Common myeloid progenitor, CD34-positive (primary cell): ENCODE data around the gene RBM15.
A peak's percentile ranks its signal among the peaks of the same experiment; 100 is the strongest.

Experiments used
- CTCF ChIA-PET: fragments of 350-600 bp; sonication (Branson Sonifier 250); formaldehyde crosslinking; loops from one replicate; lab custom pipeline; 2021; ENCODE audit warnings: antibody characterized with exemption; lab: Charles Lee
- POLR2A ChIA-PET: fragments of 350-600 bp; sonication (Branson Sonifier 250); formaldehyde crosslinking; loops from one replicate; lab custom pipeline; 2021; ENCODE audit warnings: antibody characterized with exemption; lab: Charles Lee
- DNase-seq, 3 donors: peaks; one replicate each; pipeline versions ENCODE4 v3.0.0 to v3.0.0-alpha.2; 2013
- H3K27ac ChIP-seq, 2 experiments: 1 replicate in 1 of 2; 2 replicates in 1 of 2; pipeline ENCODE4 v1.7.0; 2013; ENCODE audit warnings: inconsistent platforms in 2 of 2, low read length in 2 of 2, mild to moderate bottlenecking in 2 of 2, low read depth in 1 of 2, moderate library complexity in 1 of 2; ENCODE audit not compliant: severe bottlenecking in 2 of 2, insufficient read depth in 1 of 2, poor library complexity in 1 of 2
- H3K27me3 ChIP-seq, 5 experiments: replicated peaks in 2 of 5; 1 replicate in 3 of 5; 2 replicates in 2 of 5; pipeline versions ENCODE4 v1.6.1 to v1.7.0; 2013; ENCODE audit warnings: low read length in 4 of 5, mild to moderate bottlenecking in 2 of 5, moderate library complexity in 2 of 5, inconsistent platforms in 1 of 5; ENCODE audit not compliant: insufficient read depth in 5 of 5, control insufficient read depth in 4 of 5
- H3K36me3 ChIP-seq, 4 experiments: 1 replicate in 2 of 4; 2 replicates in 2 of 4; pipeline versions ENCODE4 v1.6.1 to v1.7.0; 2013; ENCODE audit warnings: low read length in 3 of 4, control low read depth in 1 of 4, mild to moderate bottlenecking in 1 of 4; ENCODE audit not compliant: control insufficient read depth in 4 of 4, insufficient read depth in 4 of 4
- H3K4me1 ChIP-seq, 4 experiments: 1 replicate in 3 of 4; 2 replicates in 1 of 4; pipeline versions ENCODE4 v1.6.1 to v1.7.1; 2013; ENCODE audit warnings: low read length in 3 of 4, mild to moderate bottlenecking in 3 of 4, control low read depth in 1 of 4, inconsistent platforms in 1 of 4, moderate library complexity in 1 of 4; ENCODE audit not compliant: control insufficient read depth in 4 of 4, insufficient read depth in 4 of 4; ENCODE audit errors: control extremely low read depth in 1 of 4
- H3K4me3 ChIP-seq, 7 experiments: 1 replicate in 4 of 7; 2 replicates in 3 of 7; pipeline versions ENCODE4 v1.5.1 to v1.7.0; 2013; ENCODE audit warnings: mild to moderate bottlenecking in 7 of 7, low read length in 6 of 7, moderate library complexity in 6 of 7, inconsistent platforms in 2 of 7, low read depth in 2 of 7, control low read depth in 1 of 7; ENCODE audit not compliant: insufficient read depth in 4 of 7, control insufficient read depth in 1 of 7; ENCODE audit errors: extremely low read depth in 1 of 7
- H3K9me3 ChIP-seq, 5 experiments: 1 replicate in 4 of 5; 2 replicates in 1 of 5; pipeline versions ENCODE4 v1.6.1 to v1.7.1; 2013; ENCODE audit warnings: low read length in 4 of 5, mild to moderate bottlenecking in 2 of 5, inconsistent platforms in 1 of 5, low read depth in 1 of 5, moderate library complexity in 1 of 5; ENCODE audit not compliant: control insufficient read depth in 4 of 5, insufficient read depth in 2 of 5; ENCODE audit errors: control extremely low read depth in 1 of 5
- WGBS: methylation state at CpG from one replicate; pipeline ENCODE4 v1.1.5; 2013; ENCODE audit not compliant: insufficient coverage; 5-methylcytosine and 5-hydroxymethylcytosine counted together

The RBM15 gene

DNA sequence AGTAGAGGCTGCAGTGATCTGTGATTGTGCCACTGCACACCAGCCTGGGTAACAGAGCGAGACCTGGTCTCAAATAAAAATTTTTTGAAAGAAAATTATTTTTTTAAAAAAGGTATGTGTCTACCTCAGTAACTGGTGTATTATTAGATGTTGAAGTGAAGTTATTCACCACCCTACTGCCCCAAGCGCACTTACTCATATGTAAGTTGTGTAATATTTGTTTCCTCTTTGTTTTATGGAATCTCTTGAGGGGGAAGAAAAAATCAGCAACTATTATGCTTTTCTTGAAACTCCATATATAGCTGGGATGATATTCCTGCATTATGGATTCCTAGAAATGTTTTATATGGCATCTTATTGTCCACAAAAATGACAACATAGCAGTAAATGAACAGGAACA is 21.3 kb downstream of the RBM15 start:
- H3K4me3 ChIP-seq, result no peak overlapping the region
- H3K27ac ChIP-seq, result no peak overlapping the region
- WGBS, result 100% methylated on average over 1 of the region's 2 CpGs
- POLR2A ChIA-PET, result no interaction called here
- DNase-seq, result no peak
- H3K36me3 ChIP-seq, result peaks cover 7 to 43% (median 19%) of the 10 kb centered on the region in 4 experiments
- H3K9me3 ChIP-seq, result no peaks in the 10 kb centered on the region
- CTCF ChIA-PET, result interaction anchor here (0.7 to 1.7 kb wide), 3 partner anchors 13 to 25 kb away, joined by 3 read pairs; partner anchors contain the start of gene RBM15
- no peaks in the 10 kb centered on the region for H3K4me1 ChIP-seq
- H3K27me3 ChIP-seq, result no peaks in the 10 kb centered on the region

DNA sequence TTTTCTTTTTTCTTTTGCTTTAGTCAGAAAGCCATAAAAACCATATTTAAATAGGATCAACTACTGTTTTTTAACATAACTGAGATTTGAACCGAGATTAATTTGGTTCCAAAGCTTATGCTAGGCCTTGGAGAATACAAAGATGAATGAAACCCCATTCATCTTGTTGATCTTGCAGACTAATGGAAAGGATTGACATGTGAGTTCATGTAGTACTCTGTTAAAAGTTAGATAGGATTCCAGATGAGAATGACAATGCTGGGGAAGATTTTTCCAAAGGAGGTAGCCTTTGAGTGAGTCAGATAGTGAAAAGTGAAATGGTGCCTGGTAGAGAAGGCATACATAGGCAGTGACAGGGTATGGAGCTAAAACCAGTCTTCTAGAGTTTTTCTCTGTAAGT is 22.7 kb downstream of the RBM15 start:
- POLR2A ChIA-PET, result interaction anchor here (0.6 kb wide), 2 partner anchors 14 to 124 kb away, joined by 4 to 5 read pairs; no protein-coding TSS in a partner anchor

DNA sequence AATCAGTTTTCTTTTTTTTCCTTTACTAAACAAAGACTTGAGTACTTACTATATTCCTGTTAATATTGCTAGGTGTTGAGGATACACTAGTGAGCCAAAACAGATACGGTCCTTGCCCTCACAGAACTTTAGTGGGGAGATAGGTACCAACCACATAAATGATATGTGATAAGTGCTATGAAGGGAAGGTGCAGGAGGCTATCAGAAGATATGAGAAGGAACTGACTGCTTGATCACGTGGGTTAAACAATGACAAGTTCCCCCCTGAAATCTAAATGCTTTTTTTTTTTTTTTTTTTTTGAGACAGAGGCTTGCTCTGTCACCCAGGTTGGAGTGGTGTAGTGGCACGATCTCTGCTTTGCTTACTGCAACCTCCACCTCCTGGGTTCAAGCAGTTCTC is 25.0 kb downstream of the RBM15 start:
- ChIA-PET CTCF (interaction anchor here (1.3 to 2.0 kb wide), 2 partner anchors 8 to 26 kb away, joined by 4 to 6 read pairs; partner anchors contain the start of gene RBM15), POLR2A (no interaction called here)
- H3K4me1 ChIP-seq, result no peaks in the 10 kb centered on the region
- no peak overlapping the region for H3K4me3 ChIP-seq
- H3K9me3 ChIP-seq, result no peaks in the 10 kb centered on the region
- H3K36me3 ChIP-seq, result peaks cover 6 to 32% (median 16%) of the 10 kb centered on the region in 4 experiments
- no peaks in the 10 kb centered on the region for H3K27me3 ChIP-seq
- H3K27ac ChIP-seq, result no peak overlapping the region
- no CpG with 5 or more reads among the region's 3 CpGs for WGBS
- no peak for DNase-seq

More for the DNA sequence above, 22.7 kb downstream of the RBM15 start:
- Histone ChIP-seq H3K27ac (no peak overlapping the region), H3K4me3 (no peak overlapping the region), H3K36me3 (peaks cover 6 to 37% (median 15%) of the 10 kb centered on the region in 4 experiments), H3K27me3 (no peaks in the 10 kb centered on the region), H3K4me1 (no peaks in the 10 kb centered on the region), H3K9me3 (no peaks in the 10 kb centered on the region)
- CTCF ChIA-PET, result interaction anchor here (1.0 kb wide), 1 partner anchor 14 kb away, joined by 3 read pairs; no protein-coding TSS in a partner anchor
- no peak for DNase-seq
- WGBS, result 100% methylated on average over 1 of the region's 1 CpG

- CTCF ChIA-PET, result interaction anchor here (1.9 kb wide), 1 partner anchor 16 kb away, joined by 4 read pairs; no protein-coding TSS in a partner anchor
- peak overlapping the region in 1 of 2 experiments; percentile 38 for H3K27ac ChIP-seq
Measured at GRCh38 chr1:110370827-110371226, 31.6 kb downstream of the RBM15 start.

GRCh38 chr1:110375490-110375889 is 36.3 kb downstream of the RBM15 start:
- Histone ChIP-seq H3K9me3 (no peaks in the 10 kb centered on the region), H3K4me3 (no peak overlapping the region), H3K4me1 (no peaks in the 10 kb centered on the region), H3K27me3 (no peaks in the 10 kb centered on the region), H3K36me3 (peaks cover 15 to 50% (median 32%) of the 10 kb centered on the region in 4 experiments), H3K27ac (no peak overlapping the region)
- POLR2A ChIA-PET, result no interaction called here
- WGBS, result no CpG with 5 or more reads among the region's 1 CpG
- CTCF ChIA-PET, result no interaction called here
- no peak for DNase-seq

More at GRCh38 chr1:110370827-110371226, 31.6 kb downstream of the RBM15 start:
- Histone ChIP-seq H3K36me3 (peaks cover 3 to 36% (median 20%) of the 10 kb centered on the region in 4 experiments), H3K9me3 (no peaks in the 10 kb centered on the region), H3K4me1 (no peaks in the 10 kb centered on the region), H3K27me3 (no peaks in the 10 kb centered on the region), H3K4me3 (no peak overlapping the region)
- DNase-seq, result no peak
- WGBS, result no CpG with 5 or more reads among the region's 1 CpG
- POLR2A ChIA-PET, result no interaction called here

DNA sequence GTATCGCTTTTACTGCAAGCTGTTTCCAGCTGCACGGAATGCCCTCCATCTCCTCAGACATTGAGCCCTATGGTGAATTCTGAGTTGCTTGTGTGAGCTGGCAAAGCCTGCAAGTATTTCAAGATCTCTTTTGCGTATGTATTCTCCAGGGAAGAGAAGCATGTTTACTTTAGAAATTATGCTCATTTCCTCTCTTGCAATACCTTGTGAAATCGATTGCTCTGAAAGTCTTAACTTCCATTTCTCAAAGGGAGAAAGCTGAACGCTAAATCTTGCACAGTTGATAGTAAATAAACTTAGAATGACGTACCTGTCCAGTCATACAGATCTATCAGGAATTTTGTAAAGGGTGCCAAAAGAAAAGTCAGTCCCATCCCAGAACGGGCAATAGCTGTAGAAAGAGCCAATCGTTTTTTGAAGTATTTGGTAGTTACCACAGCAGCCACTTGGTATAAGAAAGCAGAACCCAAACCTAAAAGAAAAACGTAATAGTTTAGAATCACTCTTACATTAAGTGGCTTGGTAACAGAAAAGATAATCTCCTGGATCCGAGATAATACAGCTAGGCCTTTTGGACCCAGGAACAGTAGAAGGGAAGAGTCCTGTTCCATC is 41.6 kb downstream of the RBM15 start:
- no peak overlapping the region for H3K4me3 ChIP-seq
- CTCF ChIA-PET, result interaction anchor here (1.3 kb wide), 1 partner anchor 42 kb away, joined by 3 read pairs; the partner anchor contains the start of gene RBM15
- peaks cover 11 to 28% (median 18%) of the 10 kb centered on the region in 4 experiments for H3K36me3 ChIP-seq
- H3K4me1 ChIP-seq, result peaks cover 14 to 19% (median 15%) of the 10 kb centered on the region in 4 experiments
- no peak overlapping the region for H3K27ac ChIP-seq
- WGBS, result 94% methylated on average over 8 of the region's 10 CpGs
- POLR2A ChIA-PET, result no interaction called here
- H3K9me3 ChIP-seq, result no peaks in the 10 kb centered on the region
- DNase-seq, result no peak
- H3K27me3 ChIP-seq, result no peaks in the 10 kb centered on the region
